Fibroblast of the conjunctiva (primary cell): Measurements from ENCODE around the gene FAM83G.

Experiments
- DNase-seq: peaks from one replicate; pipeline ENCODE4 v3.0.0-alpha.2; 2010; ENCODE audit warnings: low read depth

FAM83G gene

DNA sequence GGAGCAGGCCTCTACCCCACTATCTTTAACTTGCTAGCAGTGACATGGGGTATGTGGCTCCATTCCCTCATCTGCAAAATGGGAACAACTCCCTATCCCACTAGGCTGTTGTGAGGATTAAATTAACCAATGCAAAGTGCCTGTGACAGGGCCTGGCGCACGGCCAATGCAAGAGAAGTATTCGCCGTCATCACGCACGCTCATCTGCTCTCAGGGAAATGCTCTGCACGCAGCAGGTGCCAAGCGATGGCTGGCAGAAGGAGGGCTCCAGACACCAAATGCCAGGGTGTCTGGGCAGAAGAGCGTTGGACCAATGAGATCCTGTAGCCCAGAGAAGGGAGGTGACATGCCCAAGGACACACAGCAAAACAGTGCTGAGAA is 17.3 kb downstream of the FAM83G start:
- DNase-seq: no peak

GRCh38 chr17:18986541-18987229 is 17.9 kb downstream of the FAM83G start:
- no peak for DNase-seq

GRCh38 chr17:18985475-18985874 is 19.1 kb downstream of the FAM83G start:
- DNase-seq: no peak

DNA sequence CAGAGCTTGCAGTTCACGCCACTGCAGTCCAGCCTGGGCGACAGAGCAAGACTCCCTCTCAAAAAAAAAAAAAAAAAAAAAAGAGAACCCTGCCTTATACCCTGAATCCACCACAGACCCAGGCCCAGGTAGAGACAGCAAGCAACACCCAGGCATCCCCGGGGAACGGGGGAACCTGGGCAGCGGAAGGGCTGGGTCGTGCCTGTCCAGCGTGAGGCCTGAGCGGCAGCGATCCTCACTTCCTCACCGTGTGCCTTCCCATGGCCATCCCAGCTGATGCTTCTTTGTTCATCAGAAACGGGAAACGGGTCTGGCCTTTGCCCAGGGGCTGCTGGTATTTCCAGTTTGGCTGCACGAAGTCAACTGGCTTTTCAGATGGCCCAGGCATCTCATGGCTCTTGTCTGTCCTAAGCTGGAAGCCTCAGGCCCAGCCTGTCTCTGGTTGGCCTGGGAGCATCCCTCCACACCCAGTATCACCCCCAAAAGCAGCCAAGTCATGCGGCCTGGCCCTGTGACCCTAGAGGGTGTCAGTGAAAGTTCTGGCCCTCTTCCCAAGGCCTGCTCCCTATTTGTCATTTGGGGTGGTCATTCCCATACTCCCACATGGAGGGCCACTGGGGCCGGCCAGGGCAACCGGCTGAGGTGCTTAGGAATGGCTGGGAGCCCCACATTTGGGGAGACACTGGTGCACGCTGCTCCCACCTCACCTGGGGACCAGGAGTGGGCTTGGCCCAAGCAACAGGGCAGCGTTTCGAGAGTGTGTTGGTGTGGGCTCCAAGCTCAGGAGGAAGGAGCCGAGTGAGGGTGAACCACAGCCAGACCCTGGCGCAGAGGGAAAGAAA is 20.1 kb downstream of the FAM83G start:
- no peak for DNase-seq

- no peak for DNase-seq
These were observed 22.7 kb downstream of the FAM83G start for GRCh38 chr17:18981642-18982424.

DNA sequence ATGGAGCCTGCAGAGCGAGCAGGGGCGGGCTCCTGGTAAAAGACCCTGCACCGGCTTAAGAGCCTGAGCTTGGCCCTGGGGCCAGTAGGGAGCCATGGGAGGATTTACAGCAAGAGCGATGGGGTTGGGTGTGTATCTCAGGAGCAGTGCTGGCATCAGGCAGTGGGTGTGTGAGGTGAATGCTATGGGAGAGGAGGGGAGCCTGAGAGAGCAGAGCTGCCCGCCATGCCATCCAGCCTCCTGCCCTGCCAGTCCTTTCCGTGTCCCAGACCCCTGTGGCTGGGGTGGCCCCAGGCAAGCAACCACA is 23.3 kb downstream of the FAM83G start:
- no peak for DNase-seq

GRCh38 chr17:18980682-18981334 is 23.8 kb downstream of the FAM83G start:
- DNase-seq: no peak

GRCh38 chr17:18978655-18979054 is 25.9 kb downstream of the FAM83G start:
- DNase-seq: no peak

DNA sequence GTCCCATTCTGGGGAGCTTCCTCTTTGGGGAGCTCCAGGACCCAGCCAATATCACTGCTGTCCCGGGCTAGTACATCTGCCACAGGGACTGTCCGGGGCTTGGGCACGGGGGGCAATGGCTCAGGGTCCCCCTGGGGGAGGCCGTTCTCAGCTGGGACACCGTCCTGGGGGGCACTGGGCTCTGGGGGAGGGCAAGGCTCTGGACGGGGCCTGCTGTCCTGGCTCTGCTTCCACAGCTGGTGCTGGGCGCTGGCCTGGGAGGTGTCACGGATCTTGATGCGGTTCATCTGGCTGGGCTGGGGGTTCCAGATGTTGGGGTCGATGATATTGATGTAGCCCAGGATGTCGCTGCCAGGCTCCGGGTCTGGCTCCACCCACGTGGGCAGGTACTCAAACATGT is 26.5 kb downstream of the FAM83G start:
- DNase-seq: no peak

GRCh38 chr17:18977646-18978045 is 26.9 kb downstream of the FAM83G start:
- DNase-seq: no peak

DNA sequence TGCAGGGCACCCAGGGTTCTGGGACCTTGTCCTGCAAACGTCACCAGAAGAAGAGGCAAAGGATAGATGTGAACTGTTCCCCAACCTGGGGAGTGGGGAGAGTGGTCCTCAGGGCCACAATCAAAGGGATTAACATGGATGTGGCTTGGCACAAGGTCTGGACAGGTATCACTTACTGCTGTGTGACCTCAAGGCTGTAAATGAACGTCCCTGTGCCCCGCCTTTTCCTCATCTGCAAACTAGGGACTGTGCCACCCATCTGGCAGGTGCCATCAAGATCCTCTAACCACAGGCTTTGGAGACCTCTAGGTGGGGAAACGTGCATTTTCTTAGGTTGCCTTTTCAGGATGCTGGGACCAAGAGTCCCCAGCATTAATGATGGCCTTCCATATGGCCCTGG is 27.5 kb downstream of the FAM83G start:
- DNase-seq: no peak

- DNase-seq: no peak
These were observed 28.4 kb downstream of the FAM83G start for GRCh38 chr17:18976201-18976600.

GRCh38 chr17:18975597-18975996 is 29.0 kb downstream of the FAM83G start:
- no peak for DNase-seq

DNA sequence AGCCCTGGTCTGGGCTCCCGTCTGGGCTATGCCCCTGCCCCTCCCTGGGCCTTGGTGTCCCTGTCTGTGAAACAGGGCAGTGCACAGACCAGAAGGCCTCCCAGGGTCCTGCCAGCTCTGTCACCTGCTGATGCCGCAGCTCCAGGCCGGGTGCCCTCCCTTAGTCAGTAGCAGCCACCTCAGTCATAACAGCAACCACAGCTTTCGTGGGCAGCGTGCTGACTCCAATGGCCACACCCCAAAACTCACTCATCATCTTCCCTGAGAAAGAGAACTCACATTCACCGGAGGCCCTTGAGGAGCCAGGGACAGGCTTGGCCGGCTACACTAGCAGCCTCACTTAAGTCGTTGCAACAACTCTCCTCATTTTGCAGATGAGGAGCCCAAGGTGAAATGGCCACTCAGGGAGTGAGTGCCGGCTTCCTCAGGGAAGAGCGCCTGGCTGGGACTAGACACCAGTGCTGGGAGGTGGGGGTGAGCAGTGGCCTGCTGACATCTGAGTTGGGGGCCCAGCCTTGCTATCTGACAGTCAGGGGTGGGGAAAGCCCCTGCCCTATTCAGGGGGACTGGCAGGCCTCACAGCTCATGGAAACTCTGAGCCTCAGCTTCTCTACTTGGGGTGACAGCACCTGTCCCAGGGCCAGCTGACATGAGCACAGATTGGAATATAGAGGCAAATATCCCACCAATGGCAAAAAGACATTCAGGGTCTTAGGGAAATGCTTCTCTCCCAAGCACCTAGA is 30.0 kb downstream of the FAM83G start:
- DNase-seq: no peak

DNA sequence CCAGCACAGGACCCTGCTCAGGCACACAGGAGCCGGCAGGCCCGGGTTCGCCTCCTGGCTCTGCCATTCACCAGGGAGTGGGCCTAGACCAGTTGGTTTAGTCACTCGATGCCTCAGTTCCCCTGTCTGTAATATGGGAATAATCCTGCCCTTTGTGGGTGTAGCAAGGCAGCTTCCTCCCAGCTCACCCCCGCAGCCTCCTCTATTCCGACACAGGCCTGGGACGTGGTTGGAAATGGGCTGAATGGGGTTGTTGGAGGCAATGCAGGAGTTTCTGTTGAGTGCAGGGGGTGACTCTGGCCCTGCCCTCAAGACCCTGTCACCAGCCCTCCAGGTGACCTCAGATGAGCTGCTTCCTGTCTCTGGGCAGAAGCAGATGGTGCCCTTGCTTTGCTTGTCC is 32.8 kb downstream of the FAM83G start:
- no peak for DNase-seq

DNA sequence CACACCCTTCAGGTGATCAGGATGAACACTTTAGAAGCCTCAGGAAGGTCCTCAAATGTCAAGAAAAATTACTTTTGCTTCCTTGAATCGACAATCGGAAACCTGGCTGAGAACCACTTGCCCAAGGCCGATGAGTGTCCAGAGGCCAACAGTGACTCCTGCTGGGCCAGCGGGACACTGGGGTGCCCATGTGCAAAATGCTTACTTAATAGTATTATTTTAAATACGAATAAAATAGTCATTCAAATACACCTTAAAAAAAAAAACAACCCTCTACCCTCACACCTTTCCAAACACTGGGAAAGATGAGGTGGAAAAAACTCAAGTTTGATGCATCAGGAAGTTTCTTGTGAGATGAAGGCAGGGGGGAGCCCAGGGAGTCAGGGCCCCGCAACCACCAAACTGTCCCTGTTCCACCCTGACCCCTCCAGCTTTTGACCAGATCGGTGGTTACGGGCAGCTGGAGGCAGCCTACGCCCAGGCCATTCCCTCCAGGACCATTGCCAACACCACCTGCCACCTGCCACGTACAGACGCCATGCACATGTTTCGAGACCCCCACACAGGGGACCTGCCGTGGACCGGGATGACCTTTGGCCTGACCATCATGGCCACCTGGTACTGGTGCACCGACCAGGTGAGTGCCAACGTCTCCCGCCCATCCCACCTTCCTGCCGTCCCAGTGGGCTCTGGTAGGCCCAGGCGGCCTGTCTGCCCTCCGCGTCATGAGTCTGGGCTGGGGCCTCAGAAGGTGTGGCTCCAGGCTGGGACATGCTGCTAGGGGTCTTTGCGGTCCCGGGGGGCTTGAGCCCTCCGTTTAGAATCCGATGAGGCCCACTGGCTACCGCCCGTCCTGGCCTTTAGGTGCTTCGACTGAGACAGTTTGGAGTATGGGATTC is 33.7 kb downstream of the FAM83G start:
- no peak for DNase-seq

GRCh38 chr17:18968945-18969887 is 35.3 kb downstream of the FAM83G start:
- DNase-seq: peak; percentile 10

DNA sequence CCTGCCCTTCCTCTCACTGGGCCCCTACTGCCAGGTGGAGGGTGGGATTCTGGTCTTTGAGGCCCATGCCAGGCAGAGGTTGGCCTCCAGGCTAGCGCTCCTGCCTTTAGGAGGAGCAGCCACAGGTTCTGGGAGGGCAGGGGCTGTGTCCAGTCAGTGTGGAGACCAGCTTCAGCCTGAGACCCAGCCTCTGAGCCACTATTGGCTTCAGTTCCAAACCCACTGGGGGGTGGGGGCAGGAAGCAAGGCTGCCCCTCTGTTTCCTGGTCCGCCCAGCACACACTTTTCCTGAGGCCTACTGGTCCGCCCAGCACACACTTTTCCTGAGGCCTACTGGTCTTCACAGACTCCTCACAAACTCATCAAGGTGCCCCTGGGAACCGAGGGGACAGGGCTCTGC is 36.2 kb downstream of the FAM83G start:
- DNase-seq: no peak

DNA sequence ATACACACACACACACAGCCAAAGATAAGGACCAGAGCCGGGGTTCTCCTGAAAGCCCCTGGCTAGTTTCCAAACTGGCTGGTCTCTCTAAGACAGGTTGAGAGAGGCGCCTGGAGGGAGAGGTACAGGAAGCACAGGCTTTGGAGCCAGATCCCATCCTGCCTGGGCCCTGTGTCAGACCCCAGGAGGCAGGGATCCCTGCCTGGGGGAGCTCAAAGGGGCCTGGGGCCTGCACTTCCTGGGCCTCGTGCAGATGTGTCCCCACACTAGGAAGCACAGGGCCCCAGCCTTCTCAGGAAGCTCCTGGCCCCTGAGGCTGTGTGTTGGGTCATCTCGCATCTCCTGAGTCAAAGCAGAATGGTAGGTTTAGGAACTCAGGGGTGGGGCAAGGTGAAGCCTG is 36.6 kb downstream of the FAM83G start:
- no peak for DNase-seq
